ENCODE data around the gene PPM1A. TPM values are rescaled to one million over a fixed set of nuclear protein-coding genes. Genes with fewer than 3 reads are reported as not detected.

The PPM1A gene
- polyA plus RNA-seq, 2 donors: 21.3 to 25.4 TPM

DNA sequence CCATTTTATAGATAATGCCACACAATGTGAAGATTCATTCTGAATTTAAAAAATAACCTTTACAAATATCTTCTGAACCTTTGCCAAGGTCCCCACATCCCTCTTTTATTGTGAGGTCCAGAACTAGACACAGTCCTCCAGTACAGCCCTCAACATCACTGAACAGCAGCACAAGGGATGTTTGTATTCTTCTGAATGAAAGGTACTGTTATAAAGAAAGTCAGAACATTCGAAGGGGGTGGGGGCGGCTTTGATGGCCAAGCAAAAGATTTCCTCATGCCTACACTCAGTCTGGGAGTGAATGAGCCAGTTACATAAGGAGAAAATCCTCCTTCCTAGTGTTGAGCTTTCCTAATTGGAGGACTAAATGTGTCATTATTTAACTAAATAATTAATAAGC lies 77.3 kb downstream of the PPM1A start:
- H3K4me1 ChIP-seq (ENCODE audit: control insufficient read depth in 2 of 2, insufficient read depth in 2 of 2, low read length in 1 of 2): peaks cover 4 to 11% of the 10 kb centered on the region in 2 donors
- H3K9me3 ChIP-seq (ENCODE audit: control insufficient read depth in 2 of 2, insufficient read depth in 1 of 2, low read depth in 1 of 2, low read length in 1 of 2): no peaks in the 10 kb centered on the region
- H3K36me3 ChIP-seq (ENCODE audit: control insufficient read depth in 2 of 2, insufficient read depth in 2 of 2, low read length in 1 of 2): no peaks in the 10 kb centered on the region
- 82 to 86% methylated on average over 2 of the region's 2 CpGs for WGBS, 2 donors
- H3K27ac ChIP-seq (ENCODE audit: low read depth in 2 of 2, low read length in 1 of 2): no peak overlapping the region
- peaks cover 0 to 11% of the 10 kb centered on the region in 2 donors for H3K27me3 ChIP-seq (ENCODE audit: control insufficient read depth in 1 of 2, insufficient read depth in 2 of 2, low read length in 2 of 2)
- H3K4me3 ChIP-seq (ENCODE audit: low read depth in 1 of 2, low read length in 2 of 2): no peak overlapping the region

DNA sequence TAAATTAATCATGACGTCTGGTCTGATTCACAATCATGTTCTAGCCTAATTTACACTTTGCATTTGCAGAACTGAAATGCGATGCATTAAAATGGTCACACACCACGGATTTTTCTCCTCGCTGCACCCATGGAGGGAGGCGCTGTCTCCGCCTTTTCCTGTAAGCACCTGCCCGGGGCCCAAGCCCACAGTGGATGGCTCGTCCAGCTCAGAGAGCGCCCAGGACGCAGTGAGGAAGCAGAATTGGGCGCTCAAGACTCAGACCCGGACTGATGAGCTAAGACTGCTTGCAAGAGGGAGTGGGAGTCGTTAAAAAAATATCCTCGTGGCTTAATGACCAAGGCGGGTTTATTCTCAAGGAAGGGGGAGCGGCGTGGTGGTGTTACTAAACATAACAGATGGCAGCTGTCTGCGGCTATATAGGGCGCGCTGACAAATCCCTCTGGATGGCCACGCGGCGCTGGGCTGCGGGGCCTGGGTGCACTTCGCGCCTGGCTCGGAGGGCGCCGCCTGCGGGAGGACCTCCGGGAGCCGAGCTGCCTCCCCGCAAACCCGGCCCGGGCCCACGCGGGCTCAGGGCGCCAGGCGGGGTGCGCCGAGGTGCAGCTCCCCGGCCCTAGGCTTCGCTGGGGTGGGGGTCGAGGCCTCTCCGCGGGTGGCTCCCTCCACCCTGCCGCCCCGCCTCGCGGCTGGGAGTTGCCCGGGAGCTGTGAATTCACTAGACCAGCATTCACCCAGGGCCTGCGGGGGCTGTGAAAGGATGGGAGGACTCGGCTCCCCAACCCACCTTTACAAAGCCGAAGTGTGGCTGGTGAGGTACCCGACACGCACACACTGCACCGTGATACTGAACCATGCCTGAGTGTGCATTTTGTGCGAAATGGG lies 78.7 kb downstream of the PPM1A start:
- Histone ChIP-seq H3K36me3 (ENCODE audit: control insufficient read depth in 2 of 2, insufficient read depth in 2 of 2, low read length in 1 of 2) (no peaks in the 10 kb centered on the region), H3K27me3 (ENCODE audit: control insufficient read depth in 1 of 2, insufficient read depth in 2 of 2, low read length in 2 of 2) (peaks cover 0 to 11% of the 10 kb centered on the region in 2 donors), H3K27ac (ENCODE audit: low read depth in 2 of 2, low read length in 1 of 2) (no peak overlapping the region), H3K4me3 (ENCODE audit: low read depth in 1 of 2, low read length in 2 of 2) (peak overlapping the region; percentile 28 to 37), H3K9me3 (ENCODE audit: control insufficient read depth in 2 of 2, insufficient read depth in 1 of 2, low read depth in 1 of 2, low read length in 1 of 2) (no peaks in the 10 kb centered on the region), H3K4me1 (ENCODE audit: control insufficient read depth in 2 of 2, insufficient read depth in 2 of 2, low read length in 1 of 2) (peaks cover 4 to 16% of the 10 kb centered on the region in 2 donors)
- WGBS, 2 donors: 6 to 7% methylated on average over 54 to 58 of the region's 58 CpGs

DNA sequence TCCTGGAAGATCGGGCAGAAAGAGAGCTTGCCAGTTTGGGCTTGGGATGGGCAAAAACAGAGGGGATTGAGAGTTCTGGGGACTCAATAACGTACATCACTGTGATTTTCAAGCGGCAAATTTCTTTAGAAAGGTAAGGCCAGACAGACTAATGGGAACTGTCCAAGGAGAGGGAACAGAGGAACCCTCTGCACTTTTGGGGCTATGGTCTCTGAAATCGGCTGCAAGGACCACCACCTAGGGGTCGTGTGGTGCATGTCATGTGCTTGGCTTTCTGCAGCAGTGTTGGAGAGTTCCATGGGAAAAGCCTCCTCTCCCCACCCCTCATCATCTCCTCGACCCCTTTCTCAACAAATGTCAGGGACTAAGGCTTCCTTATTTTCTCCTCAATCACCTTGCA lies 79.6 kb downstream of the PPM1A start:
- H3K27me3 ChIP-seq (ENCODE audit: control insufficient read depth in 1 of 2, insufficient read depth in 2 of 2, low read length in 2 of 2): peaks cover 0 to 11% of the 10 kb centered on the region in 2 donors
- no peaks in the 10 kb centered on the region for H3K9me3 ChIP-seq (ENCODE audit: control insufficient read depth in 2 of 2, insufficient read depth in 1 of 2, low read depth in 1 of 2, low read length in 1 of 2)
- 71 to 75% methylated on average over 6 of the region's 6 CpGs for WGBS, 2 donors
- peaks cover 4 to 16% of the 10 kb centered on the region in 2 donors for H3K4me1 ChIP-seq (ENCODE audit: control insufficient read depth in 2 of 2, insufficient read depth in 2 of 2, low read length in 1 of 2)
- H3K4me3 ChIP-seq (ENCODE audit: low read depth in 1 of 2, low read length in 2 of 2): no peak overlapping the region
- no peak overlapping the region for H3K27ac ChIP-seq (ENCODE audit: low read depth in 2 of 2, low read length in 1 of 2)
- no peaks in the 10 kb centered on the region for H3K36me3 ChIP-seq (ENCODE audit: control insufficient read depth in 2 of 2, insufficient read depth in 2 of 2, low read length in 1 of 2)

DNA sequence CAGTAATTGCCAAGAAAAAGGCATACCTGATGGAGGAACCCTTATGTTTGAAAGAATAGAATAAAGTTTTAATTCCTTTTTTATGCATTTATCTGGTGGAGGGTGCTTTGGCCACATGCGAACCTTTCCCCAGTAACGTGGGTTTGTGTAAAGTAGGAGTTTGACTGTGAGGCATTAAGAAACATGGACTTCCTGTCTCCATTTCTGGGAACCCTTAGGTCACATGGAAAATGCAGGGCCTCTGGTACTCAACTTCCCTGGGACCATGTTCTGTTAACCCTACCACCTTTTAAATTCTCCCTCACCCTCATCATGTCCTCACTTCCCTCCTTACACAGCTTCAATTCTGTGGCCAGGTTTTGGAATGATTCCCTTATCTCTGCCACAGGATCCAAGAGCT lies 80.3 kb downstream of the PPM1A start:
- Histone ChIP-seq H3K4me3 (ENCODE audit: low read depth in 1 of 2, low read length in 2 of 2) (no peak overlapping the region), H3K27me3 (ENCODE audit: control insufficient read depth in 1 of 2, insufficient read depth in 2 of 2, low read length in 2 of 2) (peaks cover 0 to 11% of the 10 kb centered on the region in 2 donors), H3K36me3 (ENCODE audit: control insufficient read depth in 2 of 2, insufficient read depth in 2 of 2, low read length in 1 of 2) (no peaks in the 10 kb centered on the region), H3K4me1 (ENCODE audit: control insufficient read depth in 2 of 2, insufficient read depth in 2 of 2, low read length in 1 of 2) (peaks cover 4 to 16% of the 10 kb centered on the region in 2 donors), H3K9me3 (ENCODE audit: control insufficient read depth in 2 of 2, insufficient read depth in 1 of 2, low read depth in 1 of 2, low read length in 1 of 2) (no peaks in the 10 kb centered on the region), H3K27ac (ENCODE audit: low read depth in 2 of 2, low read length in 1 of 2) (no peak overlapping the region)
- 88 to 90% methylated on average over 2 of the region's 2 CpGs for WGBS, 2 donors

DNA sequence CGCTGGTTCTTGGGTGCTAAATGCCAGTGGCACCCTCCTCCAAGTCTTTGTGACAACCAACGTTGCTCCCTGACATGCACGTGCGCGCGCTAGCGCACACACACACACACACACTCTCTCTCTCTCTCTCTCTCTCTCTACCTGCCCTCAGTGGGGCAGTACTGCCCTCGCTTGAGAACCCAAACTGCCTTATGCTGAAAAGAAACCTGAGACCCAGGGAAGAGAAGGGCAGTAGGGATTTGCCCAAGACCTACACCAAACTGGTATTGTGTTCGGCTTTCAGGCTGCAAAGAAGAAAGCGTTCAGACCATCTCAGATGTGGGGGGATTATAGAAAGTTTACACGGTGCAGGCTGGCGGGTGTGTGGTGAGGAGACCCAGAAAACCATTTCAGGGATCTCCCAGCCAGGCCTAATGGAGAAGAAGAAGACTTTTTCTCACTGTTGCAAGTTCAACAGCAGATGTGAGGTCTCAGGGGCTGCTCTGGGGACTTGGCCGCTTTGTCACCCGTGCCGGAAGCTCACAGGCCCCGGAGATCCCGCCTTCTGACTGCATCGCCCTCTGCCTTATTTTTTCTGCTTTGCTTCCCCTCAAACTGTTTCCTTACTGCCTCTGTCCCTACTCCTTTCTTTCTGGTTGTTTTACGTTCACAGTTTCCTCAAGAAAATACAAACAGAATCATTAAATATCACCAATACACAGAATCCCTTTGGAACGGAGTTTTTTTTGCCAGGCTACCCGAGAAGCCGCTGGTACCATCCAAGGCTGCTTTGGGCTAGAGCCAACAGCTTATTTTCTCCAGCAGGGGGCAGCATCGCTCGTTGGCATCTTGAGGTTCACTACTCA lies 82.4 kb downstream of the PPM1A start:
- Histone ChIP-seq H3K27ac (ENCODE audit: low read depth in 2 of 2, low read length in 1 of 2) (no peak overlapping the region), H3K36me3 (ENCODE audit: control insufficient read depth in 2 of 2, insufficient read depth in 2 of 2, low read length in 1 of 2) (no peaks in the 10 kb centered on the region), H3K9me3 (ENCODE audit: control insufficient read depth in 2 of 2, insufficient read depth in 1 of 2, low read depth in 1 of 2, low read length in 1 of 2) (no peaks in the 10 kb centered on the region), H3K4me3 (ENCODE audit: low read depth in 1 of 2, low read length in 2 of 2) (peak overlapping the region; percentile 34 to 57), H3K4me1 (ENCODE audit: control insufficient read depth in 2 of 2, insufficient read depth in 2 of 2, low read length in 1 of 2) (peaks cover 4 to 16% of the 10 kb centered on the region in 2 donors), H3K27me3 (ENCODE audit: control insufficient read depth in 1 of 2, insufficient read depth in 2 of 2, low read length in 2 of 2) (peaks cover 0 to 11% of the 10 kb centered on the region in 2 donors)
- whole genome bisulfite sequencing, 2 donors: 8 to 13% methylated on average over 24 of the region's 24 CpGs

DNA sequence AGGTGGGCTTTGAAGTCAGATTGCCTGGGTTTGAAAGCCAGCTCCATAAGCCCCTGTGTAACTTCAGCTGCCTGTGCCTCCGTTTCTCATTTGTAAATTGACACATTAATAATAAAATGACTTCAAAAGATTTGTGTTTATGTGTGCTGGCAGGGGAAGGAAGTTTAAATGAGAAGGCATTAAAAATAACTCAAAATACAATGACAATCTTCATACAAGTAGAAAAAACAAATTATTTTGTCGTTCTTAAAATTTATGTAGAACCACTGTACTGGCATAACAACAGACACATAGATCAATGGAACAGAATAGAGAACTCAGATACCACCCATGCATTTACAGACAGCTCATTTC lies 83.0 kb downstream of the PPM1A start:
- H3K27ac ChIP-seq (ENCODE audit: low read depth in 2 of 2, low read length in 1 of 2): no peak overlapping the region
- no peak overlapping the region for H3K4me3 ChIP-seq (ENCODE audit: low read depth in 1 of 2, low read length in 2 of 2)
- H3K36me3 ChIP-seq (ENCODE audit: control insufficient read depth in 2 of 2, insufficient read depth in 2 of 2, low read length in 1 of 2): no peaks in the 10 kb centered on the region
- 35 to 50% methylated on average over 2 of the region's 2 CpGs for WGBS, 2 donors
- no peaks in the 10 kb centered on the region for H3K9me3 ChIP-seq (ENCODE audit: control insufficient read depth in 2 of 2, insufficient read depth in 1 of 2, low read depth in 1 of 2, low read length in 1 of 2)
- H3K27me3 ChIP-seq (ENCODE audit: control insufficient read depth in 1 of 2, insufficient read depth in 2 of 2, low read length in 2 of 2): peaks cover 0 to 11% of the 10 kb centered on the region in 2 donors
- peaks cover 4 to 16% of the 10 kb centered on the region in 2 donors for H3K4me1 ChIP-seq (ENCODE audit: control insufficient read depth in 2 of 2, insufficient read depth in 2 of 2, low read length in 1 of 2)

DNA sequence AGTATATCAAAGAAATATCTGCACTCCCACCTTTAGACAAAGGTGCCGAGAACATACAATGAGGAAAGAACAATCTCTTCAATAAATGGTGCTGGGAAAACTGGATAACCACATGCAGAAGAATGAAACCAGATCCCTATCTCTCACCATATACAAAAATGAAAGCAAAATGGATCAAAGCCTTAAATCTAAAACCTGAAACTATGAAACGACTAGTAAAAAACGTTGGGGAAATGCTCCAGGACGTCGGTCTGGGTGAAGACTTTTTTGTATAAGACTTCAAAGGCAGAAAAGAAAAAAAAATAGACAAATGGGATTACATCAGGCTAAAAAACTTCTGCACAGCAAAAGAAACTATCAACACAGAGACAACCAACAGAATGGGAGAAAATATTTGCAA lies 83.8 kb downstream of the PPM1A start:
- Histone ChIP-seq H3K36me3 (ENCODE audit: control insufficient read depth in 2 of 2, insufficient read depth in 2 of 2, low read length in 1 of 2) (no peaks in the 10 kb centered on the region), H3K9me3 (ENCODE audit: control insufficient read depth in 2 of 2, insufficient read depth in 1 of 2, low read depth in 1 of 2, low read length in 1 of 2) (no peaks in the 10 kb centered on the region), H3K4me1 (ENCODE audit: control insufficient read depth in 2 of 2, insufficient read depth in 2 of 2, low read length in 1 of 2) (peaks cover 2 to 11% of the 10 kb centered on the region in 2 donors), H3K27ac (ENCODE audit: low read depth in 2 of 2, low read length in 1 of 2) (no peak overlapping the region), H3K4me3 (ENCODE audit: low read depth in 1 of 2, low read length in 2 of 2) (no peak overlapping the region), H3K27me3 (ENCODE audit: control insufficient read depth in 1 of 2, insufficient read depth in 2 of 2, low read length in 2 of 2) (peaks cover 0 to 8% of the 10 kb centered on the region in 2 donors)
- 32 to 41% methylated on average over 5 of the region's 5 CpGs for WGBS, 2 donors

DNA sequence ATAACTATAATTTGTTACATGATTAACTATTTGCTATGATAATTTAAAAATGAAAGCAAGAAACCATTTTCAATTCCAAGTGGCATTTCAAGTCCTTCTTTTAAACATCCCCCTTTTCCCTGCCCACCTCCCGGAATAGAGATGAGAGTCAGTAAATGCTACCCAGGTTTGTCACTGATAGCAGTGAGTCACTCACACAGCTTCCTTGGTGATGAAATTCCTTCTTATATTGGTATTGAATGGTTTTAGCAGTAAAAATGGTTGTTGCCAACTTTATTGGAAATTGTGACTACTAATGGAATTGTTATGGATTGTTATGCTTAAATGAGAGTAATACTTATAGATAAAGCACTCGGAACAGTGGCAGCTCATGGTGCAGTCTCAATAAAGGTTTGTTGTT lies 90.5 kb downstream of the PPM1A start:
- 84 to 86% methylated on average over 2 of the region's 2 CpGs for WGBS, 2 donors
- no peak overlapping the region for H3K27ac ChIP-seq (ENCODE audit: low read depth in 2 of 2, low read length in 1 of 2)

DNA sequence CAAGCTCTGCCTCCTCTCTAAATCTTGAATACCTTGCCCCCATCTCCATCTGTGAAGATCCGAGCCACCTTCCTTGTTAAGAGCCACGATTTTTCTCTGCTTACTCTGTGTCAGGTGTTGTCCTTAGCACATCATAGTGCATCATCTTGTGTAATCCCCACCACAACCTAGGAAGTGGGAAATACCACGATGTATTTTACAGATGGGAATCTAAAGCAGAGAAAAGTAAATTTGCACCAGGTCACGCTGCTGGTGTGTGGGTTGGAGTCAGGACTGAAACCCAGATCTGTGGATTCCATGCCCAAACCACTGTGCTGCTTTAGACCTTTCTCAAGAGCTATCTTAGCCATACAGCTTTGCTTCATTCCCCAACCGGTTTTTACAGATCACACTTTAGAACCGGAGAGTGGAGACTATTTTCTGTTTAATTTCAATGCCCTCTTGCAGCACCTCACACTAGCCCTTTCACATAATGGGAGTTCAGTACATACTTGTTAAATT lies 94.6 kb downstream of the PPM1A start:
- no peaks in the 10 kb centered on the region for H3K36me3 ChIP-seq (ENCODE audit: control insufficient read depth in 2 of 2, insufficient read depth in 2 of 2, low read length in 1 of 2)
- H3K4me1 ChIP-seq (ENCODE audit: control insufficient read depth in 2 of 2, insufficient read depth in 2 of 2, low read length in 1 of 2): no peaks in the 10 kb centered on the region
- no peak overlapping the region for H3K27ac ChIP-seq (ENCODE audit: low read depth in 2 of 2, low read length in 1 of 2)
- no peak overlapping the region for H3K4me3 ChIP-seq (ENCODE audit: low read depth in 1 of 2, low read length in 2 of 2)
- no peaks in the 10 kb centered on the region for H3K9me3 ChIP-seq (ENCODE audit: control insufficient read depth in 2 of 2, insufficient read depth in 1 of 2, low read depth in 1 of 2, low read length in 1 of 2)
- no peaks in the 10 kb centered on the region for H3K27me3 ChIP-seq (ENCODE audit: control insufficient read depth in 1 of 2, insufficient read depth in 2 of 2, low read length in 2 of 2)
- WGBS, 2 donors: 68 to 75% methylated on average over 6 of the region's 6 CpGs

More for the DNA sequence above, 90.5 kb downstream of the PPM1A start:
- no peaks in the 10 kb centered on the region for H3K4me1 ChIP-seq (ENCODE audit: control insufficient read depth in 2 of 2, insufficient read depth in 2 of 2, low read length in 1 of 2)
- no peaks in the 10 kb centered on the region for H3K36me3 ChIP-seq (ENCODE audit: control insufficient read depth in 2 of 2, insufficient read depth in 2 of 2, low read length in 1 of 2)
- peaks cover 0 to 2% of the 10 kb centered on the region in 2 donors for H3K27me3 ChIP-seq (ENCODE audit: control insufficient read depth in 1 of 2, insufficient read depth in 2 of 2, low read length in 2 of 2)
- H3K4me3 ChIP-seq (ENCODE audit: low read depth in 1 of 2, low read length in 2 of 2): no peak overlapping the region
- H3K9me3 ChIP-seq (ENCODE audit: control insufficient read depth in 2 of 2, insufficient read depth in 1 of 2, low read depth in 1 of 2, low read length in 1 of 2): no peaks in the 10 kb centered on the region

Data from esophagus (tissue), 2 donors.